GM23248 (cell line): ENCODE data around the gene VPS13D.

Source experiments
- EZH2 ChIP-seq: fragments of 200-600 bp; sonication (generic); IDR thresholded peaks from 2 replicates; pipeline ENCODE4 v1.6.1; 2018; ENCODE audit warnings: antibody characterized with exemption, mild to moderate bottlenecking; ENCODE audit not compliant: insufficient read depth, poor library complexity, severe bottlenecking
- EZH2phosphoT487 ChIP-seq: fragments of 200-600 bp; sonication (generic); IDR thresholded peaks from 2 replicates; pipeline ENCODE4 v1.6.1; 2018; ENCODE audit warnings: antibody characterized with exemption, moderate library complexity, mild to moderate bottlenecking, low read depth; ENCODE audit not compliant: insufficient read depth

- TF ChIP-seq EZH2: no peak
- no peak for TF ChIP-seq EZH2phosphoT487
Measured at GRCh38 chr1:12229835-12230548, at the start of gene VPS13D.
